Sigmoid colon (tissue), 7 donors: ENCODE data around the gene TUBA3D. TPM values are rescaled to one million over a fixed set of nuclear protein-coding genes. Genes with fewer than 3 reads are reported as not detected.
"Not testable (repeated sequence)": the region's sequence is repeated elsewhere in the genome, so short reads cannot be mapped to it uniquely, and the experiment has no call there.

Experiments
- DNase-seq: peaks from one replicate; pipeline ENCODE4 v3.0.0-alpha.2; 2019
- H3K27ac ChIP-seq, 4 donors: fragments of 200-600 bp; sonication (generic); one replicate each; pipeline ENCODE4 v1.5.1; 2016 to 2019; ENCODE audit warnings: mild to moderate bottlenecking in 1 of 4
- H3K27me3 ChIP-seq, 3 donors: fragments of 200-600 bp; sonication (generic); one replicate each; pipeline ENCODE4 v1.5.1; 2019; ENCODE audit warnings: mild to moderate bottlenecking in 1 of 3
- H3K36me3 ChIP-seq, 4 donors: fragments of 200-600 bp; sonication (generic); one replicate each; pipeline ENCODE4 v1.5.1; 2016 to 2019
- H3K4me1 ChIP-seq, 4 donors: fragments of 200-600 bp; sonication (generic); one replicate each; pipeline ENCODE4 v1.5.1; 2017 to 2019
- H3K4me3 ChIP-seq, 4 donors: fragments of 200-600 bp; sonication (generic); one replicate each; pipeline ENCODE4 v1.5.1; 2017 to 2019; ENCODE audit warnings: mild to moderate bottlenecking in 2 of 4, moderate library complexity in 1 of 4
- H3K9me3 ChIP-seq, 4 donors: fragments of 200-600 bp in 3 of 4; sonication (generic) in 3 of 4; one replicate each; pipeline versions ENCODE4 v1.5.1 to v1.6.1; 2013 to 2019
- CTCF ChIP-seq, 4 experiments: fragments of 450-650 bp in 3 of 4; fragments of 200-600 bp in 1 of 4; IDR thresholded peaks; one replicate each; pipeline ENCODE4 v1.5.1; 2016 to 2019; ENCODE audit warnings: antibody characterized with exemption in 4 of 4, mild to moderate bottlenecking in 3 of 4, moderate library complexity in 2 of 4
- EP300 ChIP-seq, 4 donors: sonication (generic); formaldehyde crosslinking; IDR thresholded peaks; one replicate each; pipeline ENCODE4 v1.6.1; 2017; ENCODE audit warnings: antibody characterized with exemption in 4 of 4
- POLR2A ChIP-seq, 2 donors: fragments of 450-650 bp; IDR thresholded peaks; one replicate each; pipeline ENCODE4 v1.6.1; 2016; ENCODE audit warnings: antibody characterized with exemption in 2 of 2, mild to moderate bottlenecking in 2 of 2, moderate library complexity in 2 of 2
- POLR2AphosphoS5 ChIP-seq, 4 donors: sonication (generic); formaldehyde crosslinking; IDR thresholded peaks; one replicate each; pipeline ENCODE4 v1.6.1; 2017; ENCODE audit warnings: antibody characterized with exemption in 4 of 4
- WGBS, 2 donors: extraction: QIAGEN DNeasy Blood & Tissue Kit; methylation state at CpG; one replicate each; pipeline ENCODE4 v1.1.7; 2013; 5-methylcytosine and 5-hydroxymethylcytosine counted together
- intact Hi-C: fragments of 100-400 bp; cut with DNase I; formaldehyde crosslinking; loops from one replicate; pipeline ENCODE4 v1.15.1; 2023
- polyA plus RNA-seq, 3 donors: library from polyadenylated mRNA; stranded (reverse); fragments of 200-250 nt; gene quantifications; one replicate each; pipeline ENCODE4 v1.2.3, GENCODE V29; 2013
- total RNA-seq, 4 donors: library from RNA; depleted of rRNA; stranded (reverse); fragments of >200 nt; gene quantifications; one replicate each; pipeline ENCODE4 v1.1.0, GENCODE V29; 2016
- donor health status: healthy with polysubstance abuse.
- donor health status: Bipolar disorder and iron deficiency.
- donor health status: healthy.

Gene TUBA3D
- total and polyA plus RNA-seq, 7 donors, result 0.54 to 0.60 TPM; not detected in 5

- H3K36me3 ChIP-seq, result no peaks in the 10 kb centered on the region
- 91 to 92% methylated on average over 19 of the region's 19 CpGs for WGBS, 2 donors
- no peaks in the 10 kb centered on the region for H3K4me1 ChIP-seq
- H3K4me3 ChIP-seq, result no peak overlapping the region
- no peaks in the 10 kb centered on the region for H3K9me3 ChIP-seq
- intact Hi-C loops, result no loop called here
- no peak for DNase-seq
- TF ChIP-seq POLR2AphosphoS5 (IDR thresholded peaks at IDR 0.05), result no peak
- no peak for TF ChIP-seq CTCF (IDR thresholded peaks at IDR 0.05)
- no peak for TF ChIP-seq EP300 (IDR thresholded peaks at IDR 0.05)
- no peak for TF ChIP-seq POLR2A (IDR thresholded peaks at IDR 0.05)
- no peak overlapping the region for H3K27ac ChIP-seq
- no peaks in the 10 kb centered on the region for H3K27me3 ChIP-seq
Measured at GRCh38 chr2:131445896-131446295, 30.0 kb upstream of the TUBA3D start.

GRCh38 chr2:131447981-131448380 is 27.9 kb upstream of the TUBA3D start:
- H3K36me3 ChIP-seq, H3K27ac ChIP-seq, intact Hi-C loops, H3K4me3 ChIP-seq, H3K4me1 ChIP-seq, DNase-seq, H3K9me3 ChIP-seq, H3K27me3 ChIP-seq: not testable (repeated sequence)
- 56 to 64% methylated on average over 4 to 9 of the region's 9 CpGs for WGBS, 2 donors

GRCh38 chr2:131451265-131451949 is 24.5 kb upstream of the TUBA3D start:
- H3K27ac ChIP-seq, H3K9me3 ChIP-seq, H3K4me3 ChIP-seq, H3K27me3 ChIP-seq, H3K36me3 ChIP-seq, DNase-seq, intact Hi-C loops, H3K4me1 ChIP-seq: not testable (repeated sequence)
- WGBS, 2 donors, result 57 to 74% methylated on average over 7 to 10 of the region's 10 CpGs

- H3K4me1 ChIP-seq, H3K27me3 ChIP-seq, H3K4me3 ChIP-seq, DNase-seq, intact Hi-C loops, H3K27ac ChIP-seq, H3K9me3 ChIP-seq, H3K36me3 ChIP-seq: not testable (repeated sequence)
- 53 to 67% methylated on average over 1 to 2 of the region's 2 CpGs for WGBS, 2 donors
Measured at GRCh38 chr2:131454914-131455313, 21.0 kb upstream of the TUBA3D start.

- intact Hi-C loops, H3K4me1 ChIP-seq, H3K9me3 ChIP-seq, H3K27ac ChIP-seq, H3K27me3 ChIP-seq, H3K4me3 ChIP-seq, H3K36me3 ChIP-seq, DNase-seq: not testable (repeated sequence)
- 92 to 93% methylated on average over 10 of the region's 10 CpGs for WGBS, 2 donors
Measured at GRCh38 chr2:131467722-131468121, 8.2 kb upstream of the TUBA3D start.

GRCh38 chr2:131470944-131471343 is 5.0 kb upstream of the TUBA3D start:
- intact Hi-C loops, DNase-seq: not testable (repeated sequence)

GRCh38 chr2:131471624-131472023 is 4.3 kb upstream of the TUBA3D start:
- intact Hi-C loops, H3K4me1 ChIP-seq, DNase-seq, H3K27me3 ChIP-seq, H3K36me3 ChIP-seq, H3K9me3 ChIP-seq, H3K27ac ChIP-seq, H3K4me3 ChIP-seq: not testable (repeated sequence)
- WGBS, 2 donors, result 82 to 86% methylated on average over 5 of the region's 8 CpGs

More at GRCh38 chr2:131470944-131471343, 5.0 kb upstream of the TUBA3D start:
- not testable (repeated sequence) for H3K9me3 ChIP-seq, H3K27me3 ChIP-seq, H3K4me1 ChIP-seq, H3K27ac ChIP-seq, H3K36me3 ChIP-seq, H3K4me3 ChIP-seq
- 94 to 96% methylated on average over 3 of the region's 3 CpGs for WGBS, 2 donors

GRCh38 chr2:131473266-131473665 is 2.7 kb upstream of the TUBA3D start:
- WGBS, 2 donors, result 95 to 98% methylated on average over 2 of the region's 2 CpGs
- intact Hi-C loops, H3K4me3 ChIP-seq, H3K9me3 ChIP-seq, DNase-seq, H3K27me3 ChIP-seq, H3K36me3 ChIP-seq, H3K4me1 ChIP-seq, H3K27ac ChIP-seq: not testable (repeated sequence)

- DNase-seq, H3K4me3 ChIP-seq, H3K4me1 ChIP-seq, H3K9me3 ChIP-seq, H3K36me3 ChIP-seq, H3K27me3 ChIP-seq, intact Hi-C loops, H3K27ac ChIP-seq: not testable (repeated sequence)
- WGBS, 2 donors, result 98% methylated on average over 25 of the region's 25 CpGs
Measured at GRCh38 chr2:131476363-131476762, 444 bp downstream of the TUBA3D start.

- H3K4me3 ChIP-seq, intact Hi-C loops, DNase-seq, H3K27ac ChIP-seq, H3K9me3 ChIP-seq, H3K4me1 ChIP-seq, H3K36me3 ChIP-seq, H3K27me3 ChIP-seq: not testable (repeated sequence)
- WGBS, 2 donors, result 21 to 71% methylated on average over 1 of the region's 1 CpG
Measured at GRCh38 chr2:131477227-131477626, 1.3 kb downstream of the TUBA3D start.

- intact Hi-C loops, H3K27ac ChIP-seq, H3K4me3 ChIP-seq, H3K4me1 ChIP-seq, H3K27me3 ChIP-seq, H3K36me3 ChIP-seq, H3K9me3 ChIP-seq, DNase-seq: not testable (repeated sequence)
- 89 to 95% methylated on average over 15 to 16 of the region's 18 CpGs for WGBS, 2 donors
Measured at GRCh38 chr2:131478074-131478849, 2.3 kb downstream of the TUBA3D start.
